Heart right ventricle (tissue), 16 donors: ENCODE results near the gene ADRB1. TPM values are rescaled to one million over a fixed set of nuclear protein-coding genes. Genes with fewer than 3 reads are reported as not detected.

Experiments
- ATAC-seq, 8 donors: fragments of 200-7000 bp; cut with Tn5 transposase; one replicate each; pipeline ENCODE4 v1.9.1; 2020; ENCODE audit warnings: mild to moderate bottlenecking in 8 of 8, moderate library complexity in 8 of 8, moderate number of reproducible peaks in 1 of 8
- DNase-seq, 2 donors: peaks; one replicate each; pipeline ENCODE4 v3.0.0-alpha.2; 2020
- H3K27ac ChIP-seq, 10 donors: fragments of 200-600 bp; sonication (generic) in 2 of 10; one replicate each; pipeline versions ENCODE4 v1.5.0 to v1.8.0; 2020 to 2022; ENCODE audit warnings: mild to moderate bottlenecking in 3 of 10
- H3K27me3 ChIP-seq, 7 donors: fragments of 200-600 bp; one replicate each; pipeline ENCODE4 v1.8.0; 2021 to 2022; ENCODE audit warnings: mild to moderate bottlenecking in 2 of 7
- H3K36me3 ChIP-seq, 9 donors: fragments of 200-600 bp; sonication (generic) in 1 of 9; one replicate each; pipeline versions ENCODE4 v1.5.0 to v1.8.0; 2020 to 2022; ENCODE audit warnings: mild to moderate bottlenecking in 2 of 9
- H3K4me1 ChIP-seq, 9 donors: fragments of 200-600 bp; sonication (generic) in 1 of 9; one replicate each; pipeline versions ENCODE4 v1.5.0 to v1.8.0; 2020 to 2022; ENCODE audit warnings: mild to moderate bottlenecking in 4 of 9
- H3K4me3 ChIP-seq, 10 donors: fragments of 200-600 bp; sonication (generic) in 2 of 10; one replicate each; pipeline versions ENCODE4 v1.5.0 to v1.8.0; 2020 to 2022; ENCODE audit warnings: mild to moderate bottlenecking in 7 of 10, moderate library complexity in 2 of 10
- H3K9me3 ChIP-seq, 11 donors: fragments of 200-600 bp in 10 of 11; sonication (generic) in 2 of 11; one replicate each; pipeline versions ENCODE4 v1.5.0 to v1.8.0; 2013 to 2022; ENCODE audit warnings: mild to moderate bottlenecking in 2 of 11, control low read depth in 1 of 11, moderate library complexity in 1 of 11
- CTCF ChIP-seq, 9 donors: fragments of 200-600 bp; sonication (generic) in 2 of 9; IDR thresholded peaks; one replicate each; pipeline versions ENCODE4 v1.5.0 to v1.8.0; 2021 to 2022; ENCODE audit warnings: antibody characterized with exemption in 9 of 9, mild to moderate bottlenecking in 5 of 9, moderate library complexity in 1 of 9
- WGBS, 2 donors: extraction: QIAGEN DNeasy Blood & Tissue Kit; methylation state at CpG; one replicate each; pipeline ENCODE4 v1.1.7; 2013; ENCODE audit warnings: inconsistent platforms in 1 of 2; 5-methylcytosine and 5-hydroxymethylcytosine counted together
- intact Hi-C, 10 donors: fragments of 100-400 bp; cut with DNase I; formaldehyde crosslinking; loops; one replicate each; pipeline versions ENCODE4 v1.11.1 to v1.14.2; 2022
- polyA plus RNA-seq, 2 donors: library from polyadenylated mRNA; stranded (reverse); fragments of 200-250 nt; gene quantifications; one replicate each; pipeline ENCODE4 v1.2.3, GENCODE V29; 2013
- total RNA-seq, 10 donors: library from RNA; stranded (reverse); fragmentation: NEBNext Ultra II Directional in 3 of 10; extraction: Animal tissue kit (Norgen Biotek cat#: 25700) in 3 of 10; gene quantifications; one replicate each; pipeline versions ENCODE4 v1.2.1 to v1.2.4, GENCODE V29; 2021 to 2023
- donor health status: Arrhythmogenic right ventricular cardiomyopathy.
- donor health status: ischemic (EF 13 %, LVEDD 7.1; RV severe dilation, severe dysfunction).
- donor health status: healthy with polysubstance abuse.
- donor health status: DM: no; HTN: yes; CAD: no.
- donor health status: DM: no; HTN: no; CAD: no.
- donor health status: ischemic (EF 25% LVEDD 6.9; RV normal size, moderate dysfunction).
- donor health status: ischemic (EF 25% LVEDD 5.7; RV mildly dilated, moderate dysfunction).
- donor health status: healthy.
- donor health status: DM: yes; HTN: yes; CAD: no.
- donor health status: Ischemic cardiomyopathy.
- donor health status: ischemic (EF 35%, LVEDD 5.7; RV mildly dilated, moderate dysfunction).
- donor health status: nonischemic (EF 11% LVEDD 7.7; RV severe dilation, severe dysfunction).
- donor health status: DM: yes; HTN: yes; CAD: no.
- donor health status: PGD.
- donor health status: ischemic (EF 29% LVEDD 5.4; RV normal size, mild dysfunction).
- donor health status: nonischemic (EF 23%, LVEDD 6.1; RV moderate dilation, normal function).

ADRB1 gene
- total and polyA plus RNA-seq, 12 donors: 4.7 to 98.7 (median 36.0) TPM

DNA sequence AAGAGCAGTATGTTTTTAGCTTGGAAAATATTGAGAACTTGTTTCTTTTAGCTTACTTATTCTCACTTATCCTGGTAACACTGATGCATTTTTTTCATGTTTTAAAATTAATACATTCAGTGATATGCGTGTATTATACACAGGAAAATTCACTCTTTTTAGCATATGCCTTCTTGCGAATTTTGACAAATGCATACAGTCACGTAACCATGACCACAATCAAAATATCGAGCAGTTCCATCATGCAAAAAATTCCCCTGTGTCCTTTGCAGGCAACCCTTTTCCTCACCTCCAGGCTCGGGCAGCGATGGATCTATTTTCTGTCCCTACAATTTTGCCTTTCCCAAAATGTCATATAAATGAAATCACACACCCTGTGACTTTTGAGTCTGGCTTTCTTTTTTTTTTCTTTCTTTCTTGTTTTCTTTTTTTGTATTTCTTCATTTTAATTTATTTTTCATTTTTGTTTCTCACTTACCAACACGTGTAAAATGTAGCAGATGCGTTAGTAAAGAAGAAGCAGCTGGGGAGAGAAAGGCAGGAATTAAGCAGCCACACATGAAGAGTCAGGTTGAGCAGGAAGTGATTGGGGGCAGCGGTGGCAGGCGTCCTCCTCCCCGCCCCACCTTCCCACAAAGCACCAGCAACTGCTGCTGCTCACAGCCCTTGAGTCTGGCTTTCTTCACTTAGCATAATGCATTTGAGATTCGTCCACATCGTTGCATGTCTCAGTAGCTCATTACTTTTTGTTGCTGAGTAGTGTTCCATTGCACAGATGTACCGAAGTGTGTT, 29.9 kb downstream of the ADRB1 start:
- H3K9me3 ChIP-seq: no peaks in the 10 kb centered on the region
- intact Hi-C loops: no loop called here
- 71 to 78% methylated on average over 14 of the region's 14 CpGs for WGBS, 2 donors

GRCh38 chr10:114075093-114075492, 31.4 kb downstream of the ADRB1 start:
- Histone ChIP-seq H3K36me3 (no peaks in the 10 kb centered on the region), H3K27ac (no peak overlapping the region), H3K4me1 (peaks cover 0 to 15% (median 0%) of the 10 kb centered on the region in 9 donors), H3K4me3 (no peak overlapping the region), H3K9me3 (no peaks in the 10 kb centered on the region), H3K27me3 (no peaks in the 10 kb centered on the region)
- TF ChIP-seq CTCF (IDR thresholded peaks at IDR 0.05): no peak
- ATAC-seq (no peak), DNase-seq (no peak)
- intact Hi-C loops: no loop called here
- WGBS, 2 donors: 90 to 93% methylated on average over 6 of the region's 6 CpGs

More for the DNA sequence above, 29.9 kb downstream of the ADRB1 start:
- DNase-seq (no peak), ATAC-seq (no peak)
- H3K27ac ChIP-seq: no peak overlapping the region
- H3K4me3 ChIP-seq: no peak overlapping the region
- H3K36me3 ChIP-seq: no peaks in the 10 kb centered on the region
- no peaks in the 10 kb centered on the region for H3K27me3 ChIP-seq
- peaks cover 0 to 18% (median 1%) of the 10 kb centered on the region in 9 donors for H3K4me1 ChIP-seq
- no peak for TF ChIP-seq CTCF (IDR thresholded peaks at IDR 0.05)

- no peak for TF ChIP-seq CTCF (IDR thresholded peaks at IDR 0.05)
- WGBS, 2 donors: 71 to 78% methylated on average over 1 of the region's 1 CpG
- intact Hi-C loops: no loop called here
- H3K27me3 ChIP-seq: no peaks in the 10 kb centered on the region
- no peak overlapping the region for H3K27ac ChIP-seq
- peaks cover 0 to 15% (median 0%) of the 10 kb centered on the region in 9 donors for H3K4me1 ChIP-seq
- no peak overlapping the region for H3K4me3 ChIP-seq
- no peaks in the 10 kb centered on the region for H3K36me3 ChIP-seq
- ATAC-seq (no peak), DNase-seq (no peak)
- H3K9me3 ChIP-seq: no peaks in the 10 kb centered on the region
Observed at GRCh38 chr10:114077347-114077746, 33.7 kb downstream of the ADRB1 start.

DNA sequence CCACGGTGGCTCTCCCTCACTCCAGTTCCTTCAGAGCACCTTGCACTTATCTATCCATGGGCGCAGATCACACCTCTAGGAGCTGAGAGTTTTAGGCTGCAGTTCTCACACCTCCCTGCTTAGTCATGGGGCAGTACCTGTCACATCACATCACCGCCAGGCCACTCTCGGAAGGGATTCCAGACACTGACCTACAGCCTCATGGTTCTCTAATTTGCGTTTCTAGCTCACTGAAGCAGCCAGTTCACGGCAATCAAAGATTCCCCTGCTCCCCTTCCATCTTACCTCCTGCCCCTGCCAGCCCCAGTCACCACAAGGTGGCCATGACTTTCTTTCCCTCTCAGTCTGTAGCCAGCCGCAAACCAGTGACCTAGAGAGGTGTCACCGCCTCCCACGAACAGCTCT, 34.2 kb downstream of the ADRB1 start:
- intact Hi-C loops: no loop called here
- no peaks in the 10 kb centered on the region for H3K9me3 ChIP-seq
- H3K36me3 ChIP-seq: no peaks in the 10 kb centered on the region
- no peak for DNase-seq
- no peaks in the 10 kb centered on the region for H3K27me3 ChIP-seq
- H3K4me3 ChIP-seq: no peak overlapping the region
- 70 to 75% methylated on average over 9 of the region's 9 CpGs for WGBS, 2 donors
- peak in 7 of 8 donors; percentile 28 to 87 (median 54) for ATAC-seq
- H3K27ac ChIP-seq: peak overlapping the region in 1 of 10 donors; percentile 49
- peaks cover 0 to 15% (median 0%) of the 10 kb centered on the region in 9 donors for H3K4me1 ChIP-seq
- no peak for TF ChIP-seq CTCF (IDR thresholded peaks at IDR 0.05)
